Nephron (organoid): Measurements from ENCODE around the gene NAV2.

Experiments used
- H3K27ac Mint-ChIP-seq, 3 experiments: 2 replicates each; pipeline ENCODE4 v1.8.0; 2020; ENCODE audit warnings: mixed read lengths in 3 of 3, mild to moderate bottlenecking in 2 of 3, moderate library complexity in 1 of 3
- H3K27me3 Mint-ChIP-seq: 2 replicates; pipeline ENCODE4 v1.8.0; 2021; ENCODE audit warnings: low read depth, mild to moderate bottlenecking, moderate library complexity, mixed read lengths
- H3K36me3 Mint-ChIP-seq: 2 replicates; pipeline ENCODE4 v1.8.0; 2020; ENCODE audit warnings: low read depth, mixed read lengths
- H3K4me1 Mint-ChIP-seq: 2 replicates; pipeline ENCODE4 v1.8.0; 2020; ENCODE audit warnings: mixed read lengths
- H3K4me3 Mint-ChIP-seq, 3 experiments: 2 replicates each; pipeline ENCODE4 v1.8.0; 2020; ENCODE audit warnings: mild to moderate bottlenecking in 3 of 3, mixed read lengths in 3 of 3, moderate library complexity in 2 of 3
- H3K9me3 Mint-ChIP-seq: 2 replicates; pipeline ENCODE4 v1.8.0; 2020; ENCODE audit warnings: mixed read lengths
- CTCF ChIP-seq, 3 experiments: fragments of 200-600 bp; sonication (generic); IDR thresholded peaks; one replicate each; pipeline ENCODE4 v1.5.0; 2021; ENCODE audit warnings: antibody characterized with exemption in 3 of 3; ENCODE audit not compliant: unreplicated experiment in 3 of 3

The NAV2 gene

GRCh38 chr11:19882356-19882755 lies 169.7 kb downstream of the NAV2 start:
- H3K36me3 Mint-ChIP-seq: no peaks in the 10 kb centered on the region
- H3K4me3 Mint-ChIP-seq: no peak overlapping the region
- no peak overlapping the region for H3K27ac Mint-ChIP-seq
- no peak for TF ChIP-seq CTCF (IDR thresholded peaks at IDR 0.05; ENCODE audit: unreplicated experiment in 3 of 3)
- no peaks in the 10 kb centered on the region for H3K4me1 Mint-ChIP-seq
- H3K27me3 Mint-ChIP-seq: no peaks in the 10 kb centered on the region
- H3K9me3 Mint-ChIP-seq: no peaks in the 10 kb centered on the region

GRCh38 chr11:19886498-19886897 lies 173.9 kb downstream of the NAV2 start:
- no peaks in the 10 kb centered on the region for H3K36me3 Mint-ChIP-seq
- TF ChIP-seq CTCF (IDR thresholded peaks at IDR 0.05; ENCODE audit: unreplicated experiment in 3 of 3): no peak
- H3K27ac Mint-ChIP-seq: no peak overlapping the region
- H3K4me3 Mint-ChIP-seq: no peak overlapping the region
- peaks cover 2% of the 10 kb centered on the region for H3K9me3 Mint-ChIP-seq
- peaks cover 15% of the 10 kb centered on the region for H3K4me1 Mint-ChIP-seq
- peaks cover 4% of the 10 kb centered on the region for H3K27me3 Mint-ChIP-seq

GRCh38 chr11:19887842-19888241 lies 175.2 kb downstream of the NAV2 start:
- peaks cover 8% of the 10 kb centered on the region for H3K27me3 Mint-ChIP-seq
- peaks cover 15% of the 10 kb centered on the region for H3K4me1 Mint-ChIP-seq
- no peak overlapping the region for H3K4me3 Mint-ChIP-seq
- peaks cover 3% of the 10 kb centered on the region for H3K9me3 Mint-ChIP-seq
- no peaks in the 10 kb centered on the region for H3K36me3 Mint-ChIP-seq
- no peak for TF ChIP-seq CTCF (IDR thresholded peaks at IDR 0.05; ENCODE audit: unreplicated experiment in 3 of 3)
- H3K27ac Mint-ChIP-seq: no peak overlapping the region

GRCh38 chr11:19889531-19889930 lies 176.9 kb downstream of the NAV2 start:
- Mint-ChIP-seq H3K4me3 (no peak overlapping the region), H3K27me3 (peaks cover 8% of the 10 kb centered on the region), H3K4me1 (peaks cover 15% of the 10 kb centered on the region), H3K9me3 (peaks cover 3% of the 10 kb centered on the region), H3K27ac (no peak overlapping the region), H3K36me3 (no peaks in the 10 kb centered on the region)
- TF ChIP-seq CTCF (IDR thresholded peaks at IDR 0.05; ENCODE audit: unreplicated experiment in 3 of 3): no peak

GRCh38 chr11:19890308-19890707 lies 177.7 kb downstream of the NAV2 start:
- H3K27ac Mint-ChIP-seq: peak overlapping the region; percentile 9 to 19 (median 16)
- peaks cover 3% of the 10 kb centered on the region for H3K9me3 Mint-ChIP-seq
- H3K36me3 Mint-ChIP-seq: no peaks in the 10 kb centered on the region
- TF ChIP-seq CTCF (IDR thresholded peaks at IDR 0.05; ENCODE audit: unreplicated experiment in 3 of 3): no peak
- no peak overlapping the region for H3K4me3 Mint-ChIP-seq
- H3K4me1 Mint-ChIP-seq: peaks cover 15% of the 10 kb centered on the region
- peaks cover 8% of the 10 kb centered on the region for H3K27me3 Mint-ChIP-seq

GRCh38 chr11:19891022-19891421 lies 178.4 kb downstream of the NAV2 start:
- TF ChIP-seq CTCF (IDR thresholded peaks at IDR 0.05; ENCODE audit: unreplicated experiment in 3 of 3): no peak
- Mint-ChIP-seq H3K27ac (peak overlapping the region in 2 of 3 experiments; percentile 9 to 16), H3K4me3 (no peak overlapping the region), H3K4me1 (peaks cover 15% of the 10 kb centered on the region), H3K9me3 (peaks cover 3% of the 10 kb centered on the region), H3K27me3 (peaks cover 8% of the 10 kb centered on the region), H3K36me3 (no peaks in the 10 kb centered on the region)
